HCT116 (cell line): ENCODE results near the gene GOLGA6L24. TPM values are rescaled to one million over a fixed set of nuclear protein-coding genes. Genes with fewer than 3 reads are reported as not detected.
"Not testable (repeated sequence)": the region's sequence is repeated elsewhere in the genome, so short reads cannot be mapped to it uniquely, and the experiment has no call there.

Source experiments
- ATAC-seq: fragments of 200-7000 bp; cut with Tn5 transposase; 2 replicates; pipeline ENCODE4 v1.9.1; 2020; ENCODE audit warnings: mild to moderate bottlenecking, moderate library complexity
- Bru-seq: library from RNA; stranded (reverse); fragments of 400-500 nt; gene quantifications from one replicate; lab custom pipeline; 2021; lab: Mats Ljungman, UMichigan
- BruChase-seq, 2 experiments: library from RNA; stranded (reverse); fragments of 400-500 nt; gene quantifications; one replicate each; lab custom pipeline; 2021; lab: Mats Ljungman, UMichigan
- BruUV-seq: library from RNA; stranded (reverse); fragments of 400-500 nt; replicated peaks from 2 replicates; lab custom pipeline; 2021; lab: Mats Ljungman, UMichigan
- CTCF ChIA-PET: fragments of 300-600 bp; sonication (Branson Sonifier 250); formaldehyde crosslinking; loops from one replicate; lab custom pipeline; 2021; ENCODE audit warnings: antibody characterized with exemption; lab: Charles Lee
- POLR2A ChIA-PET: fragments of 300-600, 350-600 bp; sonication (Branson Sonifier 250); formaldehyde crosslinking; loops from one replicate; lab custom pipeline; 2021; ENCODE audit warnings: antibody characterized with exemption; lab: Charles Lee
- RAD21 ChIA-PET, 2 experiments: fragments of 300-600 bp; sonication (Branson Sonifier 250); formaldehyde crosslinking; loops; one replicate each; lab custom pipeline; 2023; ENCODE audit warnings: low total read pairs in 2 of 2; ENCODE audit not compliant: uncharacterized antibody in 2 of 2, unreplicated experiment in 2 of 2, low non-redundant PET in 1 of 2; lab: Charles Lee
- DNase-seq: peaks from one replicate; pipeline ENCODE4 v3.0.0-alpha.2; 2010; ENCODE audit warnings: low read depth, low spot score
- H2AFZ ChIP-seq: fragments of 200-600 bp; shearing (Covaris generic), sonication (generic); 2 replicates; pipeline ENCODE4 v1.6.1; 2017; ENCODE audit warnings: low read depth, mixed run types, mixed read lengths, antibody characterized with exemption, low read length; ENCODE audit not compliant: poor library complexity, severe bottlenecking
- H3K27ac ChIP-seq: 2 replicates; pipeline ENCODE4 v1.5.1; 2012; ENCODE audit warnings: low read depth, low read length
- H3K27me3 ChIP-seq: fragments of 200-600 bp; sonication (generic); 2 replicates; pipeline ENCODE4 v1.6.1; 2016; ENCODE audit warnings: mixed run types, low read length, mixed read lengths; ENCODE audit not compliant: insufficient read depth
- H3K36me3 ChIP-seq, 2 experiments: fragments of 200-500 bp in 1 of 2; fragments of 200-600 bp in 1 of 2; sonication (Bioruptor generic) in 1 of 2; sonication (generic) in 1 of 2; 2 replicates each; pipeline versions ENCODE4 v1.5.1 to v1.6.1; 2014 to 2016; ENCODE audit warnings: low read length in 2 of 2, inconsistent platforms in 1 of 2, mixed read lengths in 1 of 2, mixed run types in 1 of 2; ENCODE audit not compliant: insufficient read depth in 2 of 2, control insufficient read depth in 1 of 2
- H3K4me1 ChIP-seq, 2 experiments: fragments of 200-600 bp in 1 of 2; sonication (generic) in 1 of 2; 2 replicates each; pipeline versions ENCODE4 v1.5.1 to v1.6.1; 2012 to 2017; ENCODE audit warnings: low read length in 2 of 2, inconsistent platforms in 1 of 2, mild to moderate bottlenecking in 1 of 2, mixed read lengths in 1 of 2, mixed run types in 1 of 2, moderate library complexity in 1 of 2; ENCODE audit not compliant: insufficient read depth in 2 of 2, control insufficient read depth in 1 of 2
- H3K4me2 ChIP-seq: fragments of 200-600 bp; sonication (generic); 2 replicates; pipeline ENCODE4 v1.6.1; 2017; ENCODE audit warnings: mixed run types, low read length, mixed read lengths
- H3K4me3 ChIP-seq, 2 experiments: fragments of 200-600 bp in 1 of 2; sonication (generic) in 1 of 2; replicated peaks in 1 of 2; 2 replicates each; pipeline ENCODE4 v1.5.1; 2011 to 2016; ENCODE audit warnings: low read length in 2 of 2, control low read depth in 1 of 2, low read depth in 1 of 2, mild to moderate bottlenecking in 1 of 2, mixed read lengths in 1 of 2, mixed run types in 1 of 2
- H3K79me2 ChIP-seq: fragments of 200-600 bp; sonication (generic); 2 replicates; pipeline ENCODE4 v1.6.1; 2017; ENCODE audit warnings: mild to moderate bottlenecking, mixed run types, low read length, moderate library complexity, mixed read lengths; ENCODE audit not compliant: insufficient read depth
- H3K9ac ChIP-seq: fragments of 200-600 bp; sonication (generic); 2 replicates; pipeline ENCODE4 v1.6.1; 2016; ENCODE audit warnings: low read length, mixed read lengths
- H3K9me2 ChIP-seq: fragments of 200-600 bp; sonication (generic), shearing (Covaris generic); 2 replicates; pipeline ENCODE4 v1.6.1; 2017; ENCODE audit warnings: mixed run types, mild to moderate bottlenecking, moderate library complexity; ENCODE audit not compliant: insufficient read depth
- H3K9me3 ChIP-seq, 2 experiments: fragments of 200-500 bp in 1 of 2; fragments of 200-600 bp in 1 of 2; sonication (Bioruptor generic) in 1 of 2; sonication (generic) in 1 of 2; 2 replicates each; pipeline ENCODE4 v1.6.1; 2014 to 2017; ENCODE audit warnings: low read length in 2 of 2, mixed read lengths in 2 of 2, inconsistent platforms in 1 of 2, low read depth in 1 of 2, mild to moderate bottlenecking in 1 of 2, mixed run types in 1 of 2, moderate library complexity in 1 of 2; ENCODE audit not compliant: control insufficient read depth in 1 of 2, insufficient read depth in 1 of 2
- H4K20me1 ChIP-seq: fragments of 200-600 bp; sonication (generic), shearing (Covaris generic); 2 replicates; pipeline ENCODE4 v1.6.1; 2017; ENCODE audit warnings: mixed run types, mild to moderate bottlenecking, moderate library complexity; ENCODE audit not compliant: insufficient read depth
- intact Hi-C: fragments of 100-400 bp; cut with micrococcal nuclease; formaldehyde crosslinking; loops from 2 replicates; pipeline ENCODE4 v1.10.0; 2022
- long read RNA-seq: library from polyadenylated mRNA; unstranded; transcript quantifications from one replicate; pipeline ENCODE4 v2.0.0, GENCODE V29; 2021; ENCODE audit not compliant: unreplicated experiment
- polyA plus RNA-seq: library from polyadenylated mRNA; unstranded; fragments of >200 nt; gene quantifications from 2 replicates; pipeline ENCODE4 v1.2.1, GENCODE V29; 2012; ENCODE audit warnings: missing spikeins
- total RNA-seq: library from RNA; stranded (reverse); gene quantifications from one replicate; pipeline ENCODE4 v1.2.1, GENCODE V29; 2021; ENCODE audit not compliant: unreplicated experiment

The GOLGA6L24 gene, protein sequence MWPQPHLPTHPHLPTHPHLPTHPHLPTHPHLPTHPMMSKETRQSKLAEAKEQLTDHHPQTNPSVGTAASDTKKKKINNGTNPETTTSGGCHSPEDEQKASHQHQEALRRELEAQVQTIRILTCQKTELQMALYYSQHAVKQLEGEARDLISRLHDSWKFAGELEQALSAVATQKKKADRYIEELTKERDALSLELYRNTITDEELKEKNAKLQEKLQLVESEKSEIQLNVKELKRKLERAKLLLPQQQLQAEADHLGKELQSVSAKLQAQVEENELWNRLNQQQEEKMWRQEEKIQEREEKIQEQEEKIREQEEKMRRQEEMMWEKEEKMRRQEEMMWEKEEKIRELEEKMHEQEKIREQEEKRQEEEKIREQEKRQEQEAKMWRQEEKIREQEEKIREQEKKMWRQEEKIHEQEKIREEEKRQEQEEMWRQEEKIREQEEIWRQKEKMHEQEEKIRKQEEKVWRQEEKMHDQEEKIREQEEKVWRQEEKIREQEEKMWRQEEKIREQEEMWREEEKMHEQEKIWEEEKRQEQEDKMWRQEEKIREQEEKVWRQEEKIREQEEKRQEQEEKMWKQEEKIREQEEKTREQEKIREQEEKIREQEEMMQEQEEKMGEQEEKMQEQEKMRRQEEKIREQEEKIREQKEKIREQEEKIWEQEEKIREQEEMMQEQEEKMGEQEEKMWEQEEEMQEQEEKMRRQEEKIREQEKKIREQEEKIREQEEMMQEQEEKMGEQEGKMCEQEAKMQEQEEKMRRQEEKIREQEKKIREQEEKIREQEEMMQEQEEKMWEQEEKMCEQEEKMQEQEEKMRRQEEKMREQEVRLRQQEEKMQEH
- total RNA-seq (not detected), Bru-seq, nascent RNA (not detected), BruChase-seq, experiment 1, labeled RNA remaining after a 6-hour chase (not detected), BruChase-seq, experiment 2, labeled RNA remaining after a 2-hour chase (not detected)
- not detected in 2 replicates for polyA plus RNA-seq
- long read RNA-seq, result 0 reads

DNA sequence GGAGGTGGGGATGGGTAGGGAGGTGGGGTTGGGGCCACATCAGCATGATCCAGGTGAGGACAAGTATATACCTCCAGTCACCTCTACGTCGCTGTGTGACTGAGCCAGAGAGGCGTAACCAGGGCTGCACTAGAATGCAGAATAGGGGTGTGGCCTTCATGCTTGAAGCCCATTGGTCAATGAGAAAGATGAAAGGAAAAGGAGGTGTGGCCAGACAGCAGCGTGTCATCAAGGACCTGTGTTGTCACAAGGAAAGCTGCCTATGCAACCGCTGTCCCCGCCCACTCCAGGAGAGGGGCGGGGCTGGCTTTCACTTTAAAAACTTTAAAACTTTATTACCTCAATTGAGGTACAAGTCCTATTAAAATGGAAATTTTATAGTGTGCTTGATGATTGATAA lies at the start of gene GOLGA6L24:
TSS of gene GOLGA6L24 (minus strand) at position 101 of the 400 bp plus-strand sequence. CDS start at position 40, 61 bp downstream.
- H3K4me3 ChIP-seq, H3K9ac ChIP-seq, intact Hi-C loops, BruUV-seq, H3K9me2 ChIP-seq, POLR2A ChIA-PET, H2AFZ ChIP-seq, CTCF ChIA-PET, H3K4me2 ChIP-seq, H4K20me1 ChIP-seq, H3K9me3 ChIP-seq, H3K27ac ChIP-seq, ATAC-seq, H3K79me2 ChIP-seq, H3K27me3 ChIP-seq, DNase-seq, RAD21 ChIA-PET, H3K4me1 ChIP-seq, H3K36me3 ChIP-seq: not testable (repeated sequence)

DNA sequence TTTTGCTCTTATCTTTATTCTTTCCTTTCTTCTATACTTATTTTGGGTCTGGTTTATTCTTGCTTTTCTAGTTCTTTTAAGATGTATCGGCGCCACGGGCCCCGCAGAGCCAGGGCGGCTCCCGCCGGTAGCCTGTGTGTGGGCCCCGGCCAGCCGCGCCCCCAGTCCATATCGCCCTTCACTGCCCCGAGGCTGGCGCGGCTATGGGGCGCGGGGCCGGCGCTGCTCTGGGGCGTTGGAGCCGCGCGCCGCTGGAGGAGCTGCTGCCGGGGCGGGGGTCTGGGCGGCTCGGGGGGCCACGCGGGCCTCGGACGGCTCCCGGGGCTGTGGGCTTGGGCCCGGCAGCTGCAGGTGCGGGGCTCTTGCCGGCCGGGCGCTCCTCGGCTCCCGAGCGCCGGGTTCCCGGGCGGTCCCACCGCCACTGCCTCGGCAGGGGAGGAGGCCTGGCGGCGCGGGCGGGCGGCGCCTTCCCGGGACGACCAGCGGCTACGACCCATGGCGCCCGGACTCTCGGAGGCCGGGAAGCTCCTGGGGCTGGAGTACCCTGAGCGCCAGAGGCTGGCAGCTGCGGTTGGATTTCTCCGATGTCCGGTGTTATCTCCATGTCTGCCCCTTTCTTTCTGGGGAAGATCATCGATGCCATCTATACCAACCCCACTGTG lies 45.0 kb upstream of the GOLGA6L24 start:
- CTCF ChIA-PET, POLR2A ChIA-PET, RAD21 ChIA-PET: not testable (repeated sequence)

DNA sequence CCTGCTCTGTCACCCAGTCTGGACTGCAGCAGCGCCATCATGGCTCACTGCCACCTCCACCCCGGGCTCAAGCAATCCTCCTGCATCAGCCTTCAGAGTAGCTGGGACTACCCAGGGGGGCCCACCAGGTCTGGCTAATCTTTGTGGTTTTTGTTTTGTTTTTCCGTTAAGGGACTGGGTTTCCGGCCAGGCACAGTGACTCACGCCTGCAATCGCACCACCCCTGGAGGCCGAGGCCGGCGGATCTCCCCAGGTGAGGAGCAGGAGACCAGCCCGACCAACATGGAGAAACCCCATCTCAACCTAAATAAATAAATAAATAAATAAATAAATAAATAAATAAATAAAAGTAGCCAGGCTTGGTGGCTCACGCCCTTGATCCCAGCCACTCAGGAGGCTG lies 38.1 kb upstream of the GOLGA6L24 start:
- BruUV-seq, H4K20me1 ChIP-seq, DNase-seq, intact Hi-C loops, H3K27me3 ChIP-seq, CTCF ChIA-PET, H3K36me3 ChIP-seq, H3K27ac ChIP-seq, H2AFZ ChIP-seq, H3K9me3 ChIP-seq, H3K9me2 ChIP-seq, RAD21 ChIA-PET, H3K4me2 ChIP-seq, H3K79me2 ChIP-seq, ATAC-seq, H3K4me3 ChIP-seq, H3K9ac ChIP-seq, H3K4me1 ChIP-seq, POLR2A ChIA-PET: not testable (repeated sequence)

More for the DNA sequence above, 45.0 kb upstream of the GOLGA6L24 start:
- DNase-seq, H3K79me2 ChIP-seq, H4K20me1 ChIP-seq, H3K4me2 ChIP-seq, ATAC-seq, H3K36me3 ChIP-seq, H2AFZ ChIP-seq, H3K9me3 ChIP-seq, H3K9me2 ChIP-seq, H3K9ac ChIP-seq, BruUV-seq, H3K27ac ChIP-seq, intact Hi-C loops, H3K27me3 ChIP-seq, H3K4me1 ChIP-seq, H3K4me3 ChIP-seq: not testable (repeated sequence)

DNA sequence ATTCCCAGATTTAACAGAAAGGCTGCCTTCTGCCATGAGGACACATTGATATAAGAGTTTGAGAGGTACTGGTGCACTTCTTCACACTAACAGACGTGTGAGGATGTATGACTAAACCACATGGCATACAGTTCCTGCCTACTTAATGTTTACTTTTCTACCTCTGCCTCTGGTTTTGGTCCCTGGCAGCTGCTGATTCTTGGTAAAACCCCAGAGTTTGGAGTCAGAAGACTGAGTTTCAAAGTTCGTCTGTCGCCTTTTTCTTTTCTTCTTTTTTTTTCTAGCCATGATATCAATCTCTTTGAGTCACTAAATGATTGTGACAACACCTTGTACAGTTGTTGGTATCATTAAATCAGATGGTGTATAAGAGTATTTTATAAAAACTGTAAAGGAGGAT lies 22.2 kb upstream of the GOLGA6L24 start:
- H3K9me2 ChIP-seq, H3K4me2 ChIP-seq, H3K79me2 ChIP-seq, H3K27ac ChIP-seq, H3K4me3 ChIP-seq, H3K9me3 ChIP-seq, H2AFZ ChIP-seq, H3K4me1 ChIP-seq, H3K9ac ChIP-seq, CTCF ChIA-PET, RAD21 ChIA-PET, ATAC-seq, H4K20me1 ChIP-seq, POLR2A ChIA-PET, DNase-seq, H3K36me3 ChIP-seq, H3K27me3 ChIP-seq, intact Hi-C loops, BruUV-seq: not testable (repeated sequence)
